Right lobe of liver (tissue), 4 donors: Measurements from ENCODE around the gene RIPOR1.

Experiments used
- POLR2A ChIP-seq: fragments of 450-650 bp; IDR thresholded peaks from one replicate; pipeline ENCODE4 v1.6.1; 2017; ENCODE audit warnings: antibody characterized with exemption, mild to moderate bottlenecking
- TF ChIP-seq, protein P1 (sequence below), 4 donors: fragments of 200-600 bp in 3 of 4; fragments of 450-650 bp in 1 of 4; IDR thresholded peaks; one replicate each; pipeline versions ENCODE4 v1.5.1 to v1.8.0; 2016 to 2022; ENCODE audit warnings: antibody characterized with exemption in 4 of 4, mild to moderate bottlenecking in 2 of 4
- donor health status: DM: no; HTN: no; CAD: no.
- donor health status: DM: no; HTN: no; CAD: no.
- donor health status: DM: no; HTN: yes; CAD: no.

DNA sequence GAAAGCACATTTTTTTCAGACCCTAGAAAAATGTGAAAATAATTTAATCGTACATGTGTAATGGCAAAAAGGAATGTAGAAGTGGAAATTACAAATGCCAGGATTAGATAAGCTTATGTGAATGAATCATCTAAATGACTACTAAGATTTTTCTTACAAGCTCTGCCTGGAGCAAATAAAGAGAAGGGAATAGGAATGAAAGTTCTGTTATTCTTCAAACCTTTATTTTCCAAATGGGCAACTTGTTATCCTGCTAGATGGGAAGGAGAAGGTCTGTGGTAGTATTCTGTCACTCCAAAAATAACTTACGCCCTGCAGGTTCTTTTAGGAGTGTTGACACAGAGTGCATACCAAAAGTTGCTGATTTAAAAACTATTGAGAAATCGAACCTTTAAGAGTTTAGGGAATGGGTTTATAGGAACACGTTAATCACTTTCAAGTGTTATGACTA is 43.4 kb downstream of the RIPOR1 start:
- TF ChIP-seq, protein P1, sequence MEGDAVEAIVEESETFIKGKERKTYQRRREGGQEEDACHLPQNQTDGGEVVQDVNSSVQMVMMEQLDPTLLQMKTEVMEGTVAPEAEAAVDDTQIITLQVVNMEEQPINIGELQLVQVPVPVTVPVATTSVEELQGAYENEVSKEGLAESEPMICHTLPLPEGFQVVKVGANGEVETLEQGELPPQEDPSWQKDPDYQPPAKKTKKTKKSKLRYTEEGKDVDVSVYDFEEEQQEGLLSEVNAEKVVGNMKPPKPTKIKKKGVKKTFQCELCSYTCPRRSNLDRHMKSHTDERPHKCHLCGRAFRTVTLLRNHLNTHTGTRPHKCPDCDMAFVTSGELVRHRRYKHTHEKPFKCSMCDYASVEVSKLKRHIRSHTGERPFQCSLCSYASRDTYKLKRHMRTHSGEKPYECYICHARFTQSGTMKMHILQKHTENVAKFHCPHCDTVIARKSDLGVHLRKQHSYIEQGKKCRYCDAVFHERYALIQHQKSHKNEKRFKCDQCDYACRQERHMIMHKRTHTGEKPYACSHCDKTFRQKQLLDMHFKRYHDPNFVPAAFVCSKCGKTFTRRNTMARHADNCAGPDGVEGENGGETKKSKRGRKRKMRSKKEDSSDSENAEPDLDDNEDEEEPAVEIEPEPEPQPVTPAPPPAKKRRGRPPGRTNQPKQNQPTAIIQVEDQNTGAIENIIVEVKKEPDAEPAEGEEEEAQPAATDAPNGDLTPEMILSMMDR (IDR thresholded peaks at IDR 0.05): no peak
- TF ChIP-seq POLR2A: no peak
